Stomach (tissue), 4 donors: Measurements from ENCODE around the gene CLDN1.
A peak's percentile ranks its signal among the peaks of the same experiment; 100 is the strongest.

Source experiments
- CTCF ChIP-seq, 7 experiments: fragments of 450-650 bp in 4 of 7; fragments of 200-600 bp in 3 of 7; sonication (generic) in 3 of 7; IDR thresholded peaks; one replicate each; pipeline ENCODE4 v1.5.1; 2016 to 2019; ENCODE audit warnings: antibody characterized with exemption in 7 of 7, control low read depth in 2 of 7, mild to moderate bottlenecking in 1 of 7
- POLR2A ChIP-seq, 4 donors: fragments of 450-650 bp; IDR thresholded peaks; one replicate each; pipeline ENCODE4 v1.6.1; 2016; ENCODE audit warnings: antibody characterized with exemption in 4 of 4, control low read depth in 2 of 4, mild to moderate bottlenecking in 1 of 4, moderate library complexity in 1 of 4
- POLR2AphosphoS5 ChIP-seq, 3 donors: sonication (generic); formaldehyde crosslinking; IDR thresholded peaks; one replicate each; pipeline ENCODE4 v1.6.1; 2016; ENCODE audit warnings: antibody characterized with exemption in 3 of 3

GRCh38 chr3:190345027-190345821 is 23.0 kb upstream of the CLDN1 start:
- TF ChIP-seq CTCF (IDR thresholded peaks at IDR 0.05) (no peak), POLR2A (IDR thresholded peaks at IDR 0.05) (no peak), POLR2AphosphoS5 (IDR thresholded peaks at IDR 0.05) (peak in 1 of 3 donors; percentile 15)
